C4-2B (cell line): ENCODE results near the gene RNF17.

ENCODE experiments used
- H3K27ac ChIP-seq: fragments of 450-650 bp; 2 replicates; pipeline ENCODE4 v1.5.1; 2017
- ZFX ChIP-seq: fragments of 450-650 bp; IDR thresholded peaks from 2 replicates; pipeline ENCODE4 v1.6.1; 2017
- TF ChIP-seq, protein P1 (sequence below): fragments of 450-650 bp; conservative IDR thresholded peaks from 2 replicates; pipeline ENCODE4 v1.5.1; 2017; ENCODE audit warnings: mild to moderate bottlenecking

The RNF17 gene

DNA sequence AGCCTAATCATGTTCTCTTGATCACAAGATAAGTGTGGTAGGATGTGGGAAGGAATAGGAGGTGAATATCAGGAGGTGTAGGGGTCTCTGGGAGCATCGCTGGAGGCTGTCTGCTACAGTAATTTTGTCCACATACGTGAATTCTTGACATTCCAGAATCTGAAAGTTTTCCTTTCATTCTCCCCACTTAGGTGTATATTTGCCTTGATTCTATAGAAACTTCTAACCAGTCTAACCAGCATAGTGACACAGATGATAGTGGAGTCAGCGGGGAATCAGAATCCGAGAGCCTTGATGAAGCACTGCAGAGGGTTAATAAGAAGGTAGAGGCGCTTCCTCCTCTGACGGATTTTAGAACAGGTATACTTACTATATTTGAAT is 106.4 kb downstream of the RNF17 start:
- H3K27ac ChIP-seq = no peak overlapping the region
- TF ChIP-seq, protein P1, sequence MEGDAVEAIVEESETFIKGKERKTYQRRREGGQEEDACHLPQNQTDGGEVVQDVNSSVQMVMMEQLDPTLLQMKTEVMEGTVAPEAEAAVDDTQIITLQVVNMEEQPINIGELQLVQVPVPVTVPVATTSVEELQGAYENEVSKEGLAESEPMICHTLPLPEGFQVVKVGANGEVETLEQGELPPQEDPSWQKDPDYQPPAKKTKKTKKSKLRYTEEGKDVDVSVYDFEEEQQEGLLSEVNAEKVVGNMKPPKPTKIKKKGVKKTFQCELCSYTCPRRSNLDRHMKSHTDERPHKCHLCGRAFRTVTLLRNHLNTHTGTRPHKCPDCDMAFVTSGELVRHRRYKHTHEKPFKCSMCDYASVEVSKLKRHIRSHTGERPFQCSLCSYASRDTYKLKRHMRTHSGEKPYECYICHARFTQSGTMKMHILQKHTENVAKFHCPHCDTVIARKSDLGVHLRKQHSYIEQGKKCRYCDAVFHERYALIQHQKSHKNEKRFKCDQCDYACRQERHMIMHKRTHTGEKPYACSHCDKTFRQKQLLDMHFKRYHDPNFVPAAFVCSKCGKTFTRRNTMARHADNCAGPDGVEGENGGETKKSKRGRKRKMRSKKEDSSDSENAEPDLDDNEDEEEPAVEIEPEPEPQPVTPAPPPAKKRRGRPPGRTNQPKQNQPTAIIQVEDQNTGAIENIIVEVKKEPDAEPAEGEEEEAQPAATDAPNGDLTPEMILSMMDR = no peak

GRCh38 chr13:24875566-24875965 is 111.6 kb downstream of the RNF17 start:
- TF ChIP-seq, protein P1 = no peak
- TF ChIP-seq ZFX = no peak
- no peak overlapping the region for H3K27ac ChIP-seq

GRCh38 chr13:24877531-24877930 is 113.6 kb downstream of the RNF17 start:
- no peak overlapping the region for H3K27ac ChIP-seq
- TF ChIP-seq, protein P1 = no peak
- TF ChIP-seq ZFX = no peak

DNA sequence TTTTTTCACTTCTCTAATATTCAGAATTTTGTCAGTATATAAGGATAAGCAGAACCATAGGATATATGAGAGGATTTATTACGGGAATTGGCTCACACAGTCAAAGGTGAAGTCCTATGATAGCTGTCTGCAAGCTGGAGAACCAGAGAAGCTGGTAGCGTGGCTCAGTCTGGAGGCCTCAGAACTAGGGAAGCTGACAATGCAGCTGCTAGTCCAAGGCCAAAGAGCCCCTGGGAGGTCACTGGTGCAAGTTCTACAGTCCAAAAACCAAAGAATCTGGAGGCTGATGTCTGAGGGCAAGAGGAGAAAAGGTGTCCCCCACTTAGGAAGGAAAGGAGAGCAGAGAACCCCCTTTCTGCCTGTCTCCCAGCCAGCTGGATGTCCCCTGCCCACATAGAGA is 114.4 kb downstream of the RNF17 start:
- TF ChIP-seq, protein P1 = no peak
- no peak for TF ChIP-seq ZFX
- no peak overlapping the region for H3K27ac ChIP-seq

DNA sequence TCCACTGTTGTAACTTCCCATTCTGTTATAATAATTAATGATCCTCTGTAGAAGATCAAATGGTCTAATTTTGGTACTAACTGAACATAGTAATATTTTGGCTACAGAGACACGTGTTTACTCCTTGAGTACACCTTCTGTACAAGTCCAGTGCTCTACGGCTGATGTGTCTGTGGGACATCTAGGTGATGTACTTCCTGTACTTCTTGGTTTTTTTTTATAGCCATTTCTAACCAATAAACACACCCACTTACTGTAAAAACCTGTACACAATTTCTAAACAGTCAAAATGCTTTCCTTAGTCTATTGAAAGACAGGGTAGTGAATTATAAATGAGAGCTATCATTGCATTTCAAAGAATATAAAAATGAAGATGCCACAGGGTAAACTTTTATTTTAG is 118.7 kb downstream of the RNF17 start:
- TF ChIP-seq, protein P1 = no peak
- no peak for TF ChIP-seq ZFX
- H3K27ac ChIP-seq = no peak overlapping the region

DNA sequence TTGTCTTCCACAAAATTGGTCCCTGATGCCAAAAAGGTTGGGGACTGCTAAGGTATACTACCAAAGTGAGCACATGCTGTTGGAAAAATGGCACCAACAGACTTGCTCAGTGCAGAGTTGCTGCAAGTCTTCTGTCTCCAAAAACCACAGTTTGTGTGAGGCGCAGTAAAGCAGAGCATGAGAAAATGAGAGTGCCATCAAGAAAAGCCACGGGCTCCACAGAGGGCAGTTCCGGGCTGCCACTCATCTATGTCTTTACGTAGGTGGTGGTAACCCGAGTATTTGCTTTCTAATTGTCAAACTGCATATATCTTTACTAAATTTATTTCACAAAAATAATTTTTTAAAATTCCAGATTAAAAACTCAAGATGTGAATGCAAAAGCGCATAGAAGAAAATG is 123.8 kb downstream of the RNF17 start:
- no peak overlapping the region for H3K27ac ChIP-seq
- no peak for TF ChIP-seq ZFX
- TF ChIP-seq, protein P1 = no peak

GRCh38 chr13:24888291-24888931 is 124.4 kb downstream of the RNF17 start:
- TF ChIP-seq, protein P1 = no peak
- no peak for TF ChIP-seq ZFX
- H3K27ac ChIP-seq = no peak overlapping the region
